Measurements from ENCODE around the gene ITIH4. TPM values are rescaled to one million over a fixed set of nuclear protein-coding genes. Genes with fewer than 3 reads are reported as not detected.

Gene ITIH4
- total RNA-seq, 1 experiment from 2014 or later = 1.5 TPM

GRCh38 chr3:52794612-52795099 is 35.8 kb downstream of the ITIH4 start, which contains the start of gene ITIH3:
Gene ITIH3, plus strand, starts transcription at chr3:52794796. Its CDS starts 8 bp downstream, at chr3:52794804.
- no TSS peak for BruUV-seq (replicated peaks)
- no peak for ATAC-seq

More at GRCh38 chr3:52794612-52795099, 35.8 kb downstream of the ITIH4 start, which contains the start of gene ITIH3:
- no peak for TF ChIP-seq POLR2AphosphoS5 (IDR thresholded peaks at IDR 0.05; ENCODE audit: low read depth, low read length)
- no peak for TF ChIP-seq CTCF (IDR thresholded peaks at IDR 0.05)
- TF ChIP-seq REST (IDR thresholded peaks at IDR 0.05; ENCODE audit: insufficient read depth in 1 of 2, low read depth in 2 of 2, low read length in 1 of 2) = no peak
- TF ChIP-seq TCF7L2 (IDR thresholded peaks at IDR 0.05; ENCODE audit: low read depth, low read length) = no peak
- no peak for TF ChIP-seq SIN3A (IDR thresholded peaks at IDR 0.05; ENCODE audit: borderline replicate concordance, insufficient read depth, low read depth, low read length)
- Histone ChIP-seq H3K36me3 (ENCODE audit: control insufficient read depth, insufficient read depth, low read length) (no peaks in the 10 kb centered on the region), H3K4me3 (ENCODE audit: low read depth in 2 of 2, low read length in 2 of 2) (no peak within 1 kb of the TSS), H3K27me3 (ENCODE audit: control insufficient read depth, insufficient read depth, low read length) (no peaks in the 10 kb centered on the region), H3K27ac (ENCODE audit: low read length) (no peak within 1 kb of the TSS), H3K9me3 (ENCODE audit: control insufficient read depth, insufficient read depth, low read depth, low read length) (no peaks in the 10 kb centered on the region), H3K4me1 (ENCODE audit: control insufficient read depth, insufficient read depth, low read length) (no peaks in the 10 kb centered on the region)
- in situ Hi-C loops (cut with HindIII; ENCODE audit: low pct_unique_long_range_greater_than_20kb, low sequenced_read_pairs) (no loop called here), intact Hi-C loops (cut with micrococcal nuclease; ENCODE audit: unreplicated experiment) (no loop called here)
- ChIA-PET POLR2A (no interaction called here), CTCF (no interaction called here)
- no peak for DNase-seq (ENCODE audit: low read depth, low spot score)
